Stomach (tissue), 9 donors: ENCODE measurements around the gene PCBP3. TPM values are rescaled to one million over a fixed set of nuclear protein-coding genes. Genes with fewer than 3 reads are reported as not detected.

Experiments
- DNase-seq, 2 donors: peaks; one replicate each; pipeline versions ENCODE4 v3.0.0 to v3.0.0-alpha.2; 2013 to 2019
- H3K27ac ChIP-seq, 5 donors: fragments of 200-600 bp in 4 of 5; sonication (generic) in 4 of 5; one replicate each; pipeline ENCODE4 v1.5.1; 2013 to 2019; ENCODE audit warnings: mild to moderate bottlenecking in 1 of 5, moderate library complexity in 1 of 5
- H3K27me3 ChIP-seq, 3 donors: fragments of 200-600 bp; sonication (generic); one replicate each; pipeline ENCODE4 v1.5.1; 2017 to 2019; ENCODE audit warnings: mixed run types in 1 of 3
- H3K36me3 ChIP-seq, 4 donors: fragments of 200-600 bp; sonication (generic); 1 replicate in 3 of 4; 2 replicates in 1 of 4; pipeline ENCODE4 v1.5.1; 2016 to 2019
- H3K4me1 ChIP-seq, 4 donors: fragments of 200-600 bp; sonication (generic); one replicate each; pipeline ENCODE4 v1.5.1; 2016 to 2019
- H3K4me3 ChIP-seq, 4 donors: fragments of 200-600 bp; sonication (generic) in 3 of 4; one replicate each; pipeline ENCODE4 v1.5.1; 2016 to 2019; ENCODE audit warnings: mild to moderate bottlenecking in 1 of 4
- H3K9me3 ChIP-seq, 4 donors: fragments of 200-600 bp; sonication (generic); one replicate each; pipeline ENCODE4 v1.5.1; 2016 to 2019
- CTCF ChIP-seq, 7 experiments: fragments of 450-650 bp in 4 of 7; fragments of 200-600 bp in 3 of 7; sonication (generic) in 3 of 7; IDR thresholded peaks; one replicate each; pipeline ENCODE4 v1.5.1; 2016 to 2019; ENCODE audit warnings: antibody characterized with exemption in 7 of 7, control low read depth in 2 of 7, mild to moderate bottlenecking in 1 of 7
- EP300 ChIP-seq: sonication (generic); formaldehyde crosslinking; IDR thresholded peaks from one replicate; pipeline ENCODE4 v1.6.1; 2017; ENCODE audit warnings: antibody characterized with exemption
- POLR2A ChIP-seq, 4 donors: fragments of 450-650 bp; IDR thresholded peaks; one replicate each; pipeline ENCODE4 v1.6.1; 2016; ENCODE audit warnings: antibody characterized with exemption in 4 of 4, control low read depth in 2 of 4, mild to moderate bottlenecking in 1 of 4, moderate library complexity in 1 of 4
- POLR2AphosphoS5 ChIP-seq, 3 donors: sonication (generic); formaldehyde crosslinking; IDR thresholded peaks; one replicate each; pipeline ENCODE4 v1.6.1; 2016; ENCODE audit warnings: antibody characterized with exemption in 3 of 3
- WGBS, 5 donors: extraction: QIAGEN DNeasy Blood & Tissue Kit in 3 of 5; methylation state at CpG; one replicate each; pipeline versions ENCODE4 v1.1.5 to v1.1.7; 2013 to 2018; 5-methylcytosine and 5-hydroxymethylcytosine counted together
- intact Hi-C: fragments of 100-400 bp; cut with DNase I; formaldehyde crosslinking; loops from one replicate; pipeline ENCODE4 v1.15.1; 2023; ENCODE audit warnings: low total_unique reads
- polyA plus RNA-seq, 3 donors: library from polyadenylated mRNA; stranded (reverse); fragments of 200-250 nt; gene quantifications; one replicate each; pipeline ENCODE4 v1.2.3, GENCODE V29; 2013
- total RNA-seq, 5 donors: library from RNA; depleted of rRNA; stranded (reverse); fragments of >200 nt; gene quantifications; one replicate each; pipeline versions ENCODE4 v1.1.0 to v1.2.3, GENCODE V29; 2014 to 2016
- donor health status: healthy with polysubstance abuse.
- donor health status: Bipolar disorder and iron deficiency.
- donor health status: healthy.

PCBP3 gene
- total and polyA plus RNA-seq, 8 donors, result 1.8 to 10.9 (median 3.3) TPM; not detected in 3

DNA sequence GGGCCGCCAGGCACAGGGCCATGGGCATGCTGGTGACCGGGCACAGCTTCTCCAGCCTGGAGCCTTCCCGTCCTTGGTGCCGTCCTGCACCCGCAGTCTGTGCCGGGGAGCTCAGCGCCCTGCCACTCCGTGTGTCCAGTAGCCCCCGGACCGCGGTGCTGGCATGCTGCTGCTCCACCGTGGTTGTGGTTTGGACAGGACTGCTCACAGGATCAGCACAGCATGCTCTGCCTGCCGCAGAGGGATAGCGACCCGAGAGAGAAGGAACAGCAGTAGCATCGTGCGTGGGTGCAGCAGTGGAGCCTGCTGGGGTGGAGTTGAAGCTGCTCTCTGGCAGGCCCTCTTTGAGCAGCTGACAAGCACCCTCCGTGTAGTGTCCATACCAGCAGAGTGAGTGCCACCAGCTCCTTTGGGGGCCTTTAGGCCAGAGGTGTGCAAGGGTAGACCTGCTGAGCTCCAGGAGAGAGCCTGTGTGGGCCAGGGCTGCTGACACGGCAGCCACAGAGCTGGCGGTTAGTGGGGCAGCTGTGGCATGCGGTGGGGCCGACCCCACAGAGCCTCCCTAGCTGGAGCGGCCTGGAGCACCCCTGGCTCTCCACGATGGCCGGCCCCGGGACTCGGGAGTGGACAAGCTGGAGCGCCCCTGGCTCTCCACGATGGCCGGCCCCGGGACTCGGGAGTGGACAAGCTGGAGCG is 6.4 kb upstream of the PCBP3 start:
- H3K27ac ChIP-seq, result no peak overlapping the region
- H3K36me3 ChIP-seq, result no peaks in the 10 kb centered on the region
- TF ChIP-seq EP300, result no peak
- no peak for TF ChIP-seq POLR2A (IDR thresholded peaks at IDR 0.05)
- no peak for TF ChIP-seq CTCF (IDR thresholded peaks at IDR 0.05)
- TF ChIP-seq POLR2AphosphoS5 (IDR thresholded peaks at IDR 0.05), result no peak
- peaks cover 0 to 5% (median 2%) of the 10 kb centered on the region in 3 donors for H3K27me3 ChIP-seq
- H3K4me1 ChIP-seq, result peaks cover 3 to 26% (median 11%) of the 10 kb centered on the region in 4 donors
- WGBS, 5 donors, result 80 to 84% (median 83%) methylated on average over 1 to 28 of the region's 33 CpGs
- H3K9me3 ChIP-seq, result no peaks in the 10 kb centered on the region
- no peak for DNase-seq
- intact Hi-C loops, result no loop called here
- H3K4me3 ChIP-seq, result no peak overlapping the region

DNA sequence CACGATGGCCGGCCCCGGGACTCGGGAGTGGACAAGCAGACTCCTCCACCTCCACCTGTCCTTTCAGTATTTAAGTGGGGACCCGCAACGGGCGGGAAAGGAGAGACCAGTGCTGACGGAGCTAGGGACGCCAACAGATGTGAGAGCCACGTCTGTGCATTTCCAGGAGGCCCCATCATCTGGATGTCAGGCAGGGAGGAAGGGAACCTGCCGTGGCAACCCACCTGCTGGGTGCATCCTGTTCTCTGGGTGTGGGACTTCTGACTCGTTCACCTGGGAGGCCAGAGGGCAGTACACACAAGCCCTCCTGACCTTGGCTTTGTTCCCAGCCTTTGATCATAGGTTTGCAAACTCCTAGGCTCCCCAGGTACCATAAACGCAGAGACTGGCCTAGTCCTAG is 5.6 kb upstream of the PCBP3 start:
- WGBS, 5 donors, result 40 to 62% (median 51%) methylated on average over 6 to 13 of the region's 13 CpGs
- TF ChIP-seq POLR2AphosphoS5 (IDR thresholded peaks at IDR 0.05) (no peak), POLR2A (IDR thresholded peaks at IDR 0.05) (no peak), EP300 (no peak), CTCF (IDR thresholded peaks at IDR 0.05) (no peak)
- intact Hi-C loops, result no loop called here
- Histone ChIP-seq H3K4me3 (no peak overlapping the region), H3K36me3 (no peaks in the 10 kb centered on the region), H3K27ac (no peak overlapping the region), H3K27me3 (peaks cover 0 to 13% (median 6%) of the 10 kb centered on the region in 3 donors), H3K9me3 (no peaks in the 10 kb centered on the region), H3K4me1 (peaks cover 8 to 30% (median 15%) of the 10 kb centered on the region in 4 donors)
- no peak for DNase-seq

DNA sequence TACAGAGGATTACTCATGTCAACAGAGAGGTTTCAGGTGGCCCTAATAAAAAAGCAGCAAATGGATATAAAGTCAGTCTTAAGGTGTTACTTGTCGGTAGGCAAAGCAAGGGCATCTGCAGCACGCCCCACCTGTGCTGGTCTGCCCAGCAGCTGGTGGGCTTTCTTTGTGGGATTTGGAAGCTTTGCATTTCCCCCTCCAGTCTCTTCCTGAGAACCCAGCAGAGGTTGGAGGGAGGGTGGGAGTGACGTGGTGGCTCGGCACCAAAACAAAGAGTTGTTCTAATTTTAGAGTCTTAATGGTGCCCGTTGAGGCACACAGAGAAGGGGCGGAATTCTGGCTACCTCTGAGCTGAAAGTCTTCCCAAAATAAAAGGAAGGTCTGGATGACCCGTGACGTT is 4.8 kb upstream of the PCBP3 start:
- H3K4me3 ChIP-seq, result no peak overlapping the region
- H3K36me3 ChIP-seq, result no peaks in the 10 kb centered on the region
- no peak for TF ChIP-seq POLR2A (IDR thresholded peaks at IDR 0.05)
- DNase-seq, result no peak
- peaks cover 0 to 18% (median 7%) of the 10 kb centered on the region in 3 donors for H3K27me3 ChIP-seq
- H3K9me3 ChIP-seq, result no peaks in the 10 kb centered on the region
- H3K4me1 ChIP-seq, result peaks cover 9 to 30% (median 16%) of the 10 kb centered on the region in 4 donors
- intact Hi-C loops, result no loop called here
- H3K27ac ChIP-seq, result no peak overlapping the region
- WGBS, 5 donors, result 32 to 42% (median 38%) methylated on average over 8 of the region's 8 CpGs

DNA sequence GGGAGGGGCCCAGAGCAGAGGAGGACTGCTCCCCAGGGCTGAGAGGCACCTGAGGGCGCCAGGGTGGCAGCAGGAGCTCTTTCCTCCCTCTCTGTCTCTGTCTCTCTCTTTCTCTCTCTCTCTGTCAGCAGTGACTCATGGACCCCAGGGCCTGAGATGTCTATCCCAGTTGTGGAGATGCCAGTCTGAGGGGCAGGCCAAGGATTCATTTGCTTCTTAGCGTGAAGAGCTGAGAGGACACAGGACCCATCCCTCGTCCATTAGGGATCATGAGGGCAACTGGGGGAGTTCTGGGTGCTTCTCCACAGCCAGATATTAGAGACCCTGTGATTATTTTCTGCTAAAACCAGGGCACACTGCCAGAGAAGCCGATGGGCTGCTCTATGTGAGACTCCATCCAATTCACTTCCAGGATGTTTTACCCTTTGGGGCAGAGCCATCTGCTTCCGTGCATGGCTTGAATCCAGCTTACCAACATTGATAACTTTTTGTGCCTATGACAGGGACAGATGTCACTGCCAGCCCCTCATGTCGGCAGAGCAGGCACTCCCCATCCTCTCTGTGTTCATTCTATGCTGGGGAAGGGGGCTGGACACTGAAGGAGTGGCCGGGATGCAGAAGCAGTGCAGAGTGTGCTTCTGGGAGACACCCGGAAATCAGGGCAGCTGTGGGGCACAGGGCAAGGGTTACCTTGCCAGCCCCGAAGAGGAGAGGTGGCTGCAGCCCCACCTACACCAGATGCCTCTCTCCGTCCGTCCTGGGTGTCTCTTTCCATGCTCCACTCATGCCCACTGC is 4.1 kb upstream of the PCBP3 start:
- no peaks in the 10 kb centered on the region for H3K9me3 ChIP-seq
- TF ChIP-seq POLR2A (IDR thresholded peaks at IDR 0.05), result no peak
- TF ChIP-seq EP300, result no peak
- TF ChIP-seq POLR2AphosphoS5 (IDR thresholded peaks at IDR 0.05), result no peak
- TF ChIP-seq CTCF (IDR thresholded peaks at IDR 0.05), result no peak
- intact Hi-C loops, result no loop called here
- no peak overlapping the region for H3K27ac ChIP-seq
- H3K27me3 ChIP-seq, result peaks cover 0 to 23% (median 14%) of the 10 kb centered on the region in 3 donors
- no peak for DNase-seq
- H3K4me1 ChIP-seq, result peaks cover 11 to 35% (median 21%) of the 10 kb centered on the region in 4 donors
- WGBS, 5 donors, result 56 to 62% (median 61%) methylated on average over 7 to 11 of the region's 11 CpGs
- H3K4me3 ChIP-seq, result no peak overlapping the region
- H3K36me3 ChIP-seq, result no peaks in the 10 kb centered on the region
